ENCODE results near the gene PCCA. TPM values are rescaled to one million over a fixed set of nuclear protein-coding genes. Genes with fewer than 3 reads are reported as not detected.

The PCCA gene
- total RNA-seq, 2 donors from 2014 or later, result 52.7 to 66.4 TPM

DNA sequence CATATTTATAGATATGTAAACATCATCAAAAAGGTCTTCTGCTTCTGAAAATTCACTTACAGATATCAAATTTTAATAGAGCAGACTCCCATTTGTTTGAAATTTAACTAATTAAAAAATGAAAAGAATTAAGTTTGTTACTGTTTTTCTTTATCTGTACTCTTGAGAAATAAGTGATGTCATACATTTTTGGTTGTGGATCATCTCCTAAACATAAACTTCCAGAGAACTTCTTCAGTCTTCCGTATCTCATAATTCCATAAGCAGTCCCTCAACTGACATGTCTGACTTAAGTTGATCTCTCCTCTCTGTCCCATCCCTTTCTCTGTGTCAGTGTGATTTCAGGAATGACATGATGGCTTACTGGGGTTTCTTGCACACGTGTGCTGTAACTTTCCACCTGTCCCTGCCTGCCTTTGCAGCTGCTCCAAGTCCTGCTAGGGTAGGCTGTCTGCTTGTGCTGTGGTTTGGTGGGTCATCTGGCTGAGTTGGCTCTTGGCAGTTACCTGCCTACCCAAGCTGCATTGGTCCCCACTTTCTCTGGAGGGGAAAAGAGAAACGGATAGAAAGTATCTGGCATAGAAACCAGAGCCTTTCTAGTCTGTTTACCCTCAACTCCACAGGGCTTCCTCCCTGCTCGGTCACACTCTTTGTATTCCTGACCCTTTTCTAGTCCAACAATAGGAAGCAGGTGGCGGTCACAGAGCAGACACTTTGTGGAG lies 372.6 kb downstream of the PCCA start:
- TF ChIP-seq POLR2AphosphoS5 (IDR thresholded peaks at IDR 0.05), result no peak
- Histone ChIP-seq H3K4me1 (replicated peaks) (no peaks in the 10 kb centered on the region), H3K27ac (no peak overlapping the region), H3K36me3 (no peaks in the 10 kb centered on the region), H3K4me3 (no peak overlapping the region), H3K9me3 (no peaks in the 10 kb centered on the region), H3K27me3 (replicated peaks; ENCODE audit: insufficient read depth) (no peaks in the 10 kb centered on the region)
- no peak for DNase-seq (ENCODE audit: low spot score)
- intact Hi-C loops (cut with DNase I), result no loop called here
- WGBS, result 59% methylated on average over 5 of the region's 5 CpGs

DNA sequence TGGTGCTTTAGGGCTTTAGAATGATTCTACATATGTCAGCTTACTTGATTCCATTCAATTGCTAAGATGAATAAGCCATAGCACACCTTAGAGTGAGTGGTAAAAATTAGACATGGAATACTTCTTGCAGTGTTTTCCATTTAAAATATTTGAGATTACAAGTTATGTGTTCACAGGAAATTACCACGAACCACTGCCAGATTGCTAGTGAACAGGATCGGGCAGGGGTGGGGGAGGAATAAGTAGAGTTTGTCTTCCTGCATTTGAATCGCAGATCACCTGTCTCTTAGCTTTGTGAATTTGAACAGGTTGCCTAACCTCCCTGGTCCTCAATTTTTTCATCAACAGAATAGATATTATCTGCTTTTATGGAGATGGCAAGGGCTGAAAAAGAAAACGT lies 375.1 kb downstream of the PCCA start:
- intact Hi-C loops (cut with DNase I), result no loop called here
- H3K27me3 ChIP-seq (replicated peaks; ENCODE audit: insufficient read depth), result no peaks in the 10 kb centered on the region
- no peak for DNase-seq (ENCODE audit: low spot score)
- WGBS, result 28% methylated on average over 4 of the region's 4 CpGs
- no peak overlapping the region for H3K27ac ChIP-seq
- H3K36me3 ChIP-seq, result no peaks in the 10 kb centered on the region
- H3K4me1 ChIP-seq (replicated peaks), result no peaks in the 10 kb centered on the region
- no peak overlapping the region for H3K4me3 ChIP-seq
- H3K9me3 ChIP-seq, result no peaks in the 10 kb centered on the region
- no peak for TF ChIP-seq POLR2AphosphoS5 (IDR thresholded peaks at IDR 0.05)
- TF ChIP-seq, protein P1, sequence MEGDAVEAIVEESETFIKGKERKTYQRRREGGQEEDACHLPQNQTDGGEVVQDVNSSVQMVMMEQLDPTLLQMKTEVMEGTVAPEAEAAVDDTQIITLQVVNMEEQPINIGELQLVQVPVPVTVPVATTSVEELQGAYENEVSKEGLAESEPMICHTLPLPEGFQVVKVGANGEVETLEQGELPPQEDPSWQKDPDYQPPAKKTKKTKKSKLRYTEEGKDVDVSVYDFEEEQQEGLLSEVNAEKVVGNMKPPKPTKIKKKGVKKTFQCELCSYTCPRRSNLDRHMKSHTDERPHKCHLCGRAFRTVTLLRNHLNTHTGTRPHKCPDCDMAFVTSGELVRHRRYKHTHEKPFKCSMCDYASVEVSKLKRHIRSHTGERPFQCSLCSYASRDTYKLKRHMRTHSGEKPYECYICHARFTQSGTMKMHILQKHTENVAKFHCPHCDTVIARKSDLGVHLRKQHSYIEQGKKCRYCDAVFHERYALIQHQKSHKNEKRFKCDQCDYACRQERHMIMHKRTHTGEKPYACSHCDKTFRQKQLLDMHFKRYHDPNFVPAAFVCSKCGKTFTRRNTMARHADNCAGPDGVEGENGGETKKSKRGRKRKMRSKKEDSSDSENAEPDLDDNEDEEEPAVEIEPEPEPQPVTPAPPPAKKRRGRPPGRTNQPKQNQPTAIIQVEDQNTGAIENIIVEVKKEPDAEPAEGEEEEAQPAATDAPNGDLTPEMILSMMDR (IDR thresholded peaks at IDR 0.05), result no peak
- no peak for TF ChIP-seq POLR2A (IDR thresholded peaks at IDR 0.05)

DNA sequence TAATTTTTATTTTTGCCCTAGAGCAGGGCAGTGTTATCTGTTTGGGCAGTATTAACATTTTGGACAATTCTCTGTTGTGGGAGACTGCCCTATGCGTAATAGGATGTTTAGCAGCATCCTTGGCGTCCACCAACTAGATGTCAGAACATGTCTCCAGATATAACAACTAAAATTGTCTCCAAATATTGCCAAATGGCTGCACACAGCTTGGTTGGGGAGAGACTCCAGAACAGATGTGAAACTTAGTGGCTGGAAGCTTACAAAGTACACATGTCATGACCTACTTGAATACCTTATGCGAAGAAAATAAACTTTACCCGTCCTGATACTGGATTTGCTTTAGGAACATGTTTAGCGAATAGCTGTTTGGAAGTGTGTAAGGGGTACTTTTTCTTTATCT lies 376.7 kb downstream of the PCCA start:
- intact Hi-C loops (cut with DNase I), result no loop called here

DNA sequence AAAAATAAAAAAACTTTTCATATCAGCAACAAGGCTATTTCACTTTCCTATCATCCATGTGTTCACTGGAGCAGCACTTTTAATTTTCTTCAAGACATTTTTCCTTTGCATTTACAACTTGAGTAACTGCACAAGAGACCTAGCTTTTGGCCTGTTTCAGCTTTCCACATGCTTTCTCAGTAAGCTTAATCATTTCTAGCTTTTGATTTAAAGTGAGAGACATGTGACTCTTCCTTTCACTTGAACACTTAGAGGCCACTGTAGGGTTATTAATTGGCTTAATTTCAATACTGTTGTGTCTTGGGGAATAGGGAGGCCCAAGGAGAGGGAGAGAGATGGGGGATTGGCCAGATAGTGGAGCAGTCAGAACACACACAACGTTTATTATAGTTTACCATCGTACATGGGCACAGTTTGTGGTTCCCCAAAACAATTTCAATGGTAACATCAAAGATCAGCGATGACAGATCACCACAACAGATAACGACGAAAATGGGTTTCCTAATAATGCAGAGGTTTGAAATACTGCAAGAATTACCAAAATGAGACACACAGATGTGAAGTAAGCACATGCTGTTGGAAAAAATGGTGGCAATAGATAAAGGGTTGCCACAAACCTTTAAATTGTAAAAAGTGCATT lies 382.1 kb downstream of the PCCA start:
- intact Hi-C loops (cut with DNase I), result no loop called here
- 55% methylated on average over 5 of the region's 5 CpGs for WGBS
- H3K36me3 ChIP-seq, result no peaks in the 10 kb centered on the region
- TF ChIP-seq, protein P1 (IDR thresholded peaks at IDR 0.05), result no peak
- no peak for TF ChIP-seq POLR2A (IDR thresholded peaks at IDR 0.05)
- no peak for TF ChIP-seq POLR2AphosphoS5 (IDR thresholded peaks at IDR 0.05)
- H3K27ac ChIP-seq, result no peak overlapping the region
- no peaks in the 10 kb centered on the region for H3K27me3 ChIP-seq (replicated peaks; ENCODE audit: insufficient read depth)
- no peaks in the 10 kb centered on the region for H3K4me1 ChIP-seq (replicated peaks)
- no peaks in the 10 kb centered on the region for H3K9me3 ChIP-seq
- no peak for DNase-seq (ENCODE audit: low spot score)
- H3K4me3 ChIP-seq, result no peak overlapping the region

More for the DNA sequence above, 376.7 kb downstream of the PCCA start:
- no peak for DNase-seq (ENCODE audit: low spot score)
- TF ChIP-seq POLR2AphosphoS5 (IDR thresholded peaks at IDR 0.05) (no peak), POLR2A (IDR thresholded peaks at IDR 0.05) (no peak)
- TF ChIP-seq, protein P1 (IDR thresholded peaks at IDR 0.05), result no peak
- Histone ChIP-seq H3K27me3 (replicated peaks; ENCODE audit: insufficient read depth) (no peaks in the 10 kb centered on the region), H3K4me1 (replicated peaks) (no peaks in the 10 kb centered on the region), H3K4me3 (no peak overlapping the region), H3K9me3 (no peaks in the 10 kb centered on the region), H3K27ac (no peak overlapping the region), H3K36me3 (no peaks in the 10 kb centered on the region)
- WGBS, result 88% methylated on average over 5 of the region's 5 CpGs

DNA sequence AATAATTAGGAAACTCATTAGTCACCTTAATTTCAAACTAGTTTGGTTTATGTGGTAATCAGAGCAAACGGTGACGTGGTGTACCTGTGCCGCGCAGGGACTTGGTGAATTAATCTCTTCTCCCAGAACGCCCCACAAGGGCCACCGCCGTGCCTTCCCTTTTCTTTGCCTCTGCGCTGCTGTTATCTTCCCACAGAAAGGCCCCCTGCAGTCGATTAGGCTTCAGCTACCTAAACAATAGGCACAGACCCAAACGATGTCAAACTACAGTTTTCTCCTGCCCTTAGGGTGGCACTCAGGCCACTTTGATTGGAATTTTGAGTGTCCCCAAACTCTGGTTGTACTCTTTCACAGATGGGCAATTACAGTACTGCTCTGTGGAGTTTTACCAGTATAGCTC lies 384.2 kb downstream of the PCCA start:
- Histone ChIP-seq H3K9me3 (no peaks in the 10 kb centered on the region), H3K4me3 (no peak overlapping the region), H3K27me3 (replicated peaks; ENCODE audit: insufficient read depth) (no peaks in the 10 kb centered on the region), H3K4me1 (replicated peaks) (no peaks in the 10 kb centered on the region), H3K36me3 (no peaks in the 10 kb centered on the region), H3K27ac (no peak overlapping the region)
- intact Hi-C loops (cut with DNase I), result no loop called here
- no peak for DNase-seq (ENCODE audit: low spot score)
- 85% methylated on average over 10 of the region's 10 CpGs for WGBS
- TF ChIP-seq, protein P1 (IDR thresholded peaks at IDR 0.05), result no peak

Measured in prostate gland (tissue), 2 donors.